Left lung (tissue), 10 donors: ENCODE data around the gene BLOC1S4. TPM values are rescaled to one million over a fixed set of nuclear protein-coding genes. Genes with fewer than 3 reads are reported as not detected.

ENCODE experiments used
- ATAC-seq: fragments of 200-7000 bp; cut with Tn5 transposase; one replicate; pipeline ENCODE4 v1.9.1; 2020; ENCODE audit warnings: moderate library complexity
- DNase-seq, 4 donors: peaks; one replicate each; pipeline ENCODE4 v3.0.0-alpha.2; 2013 to 2020
- H3K27ac ChIP-seq, 2 donors: fragments of 200-600 bp; sonication (generic) in 1 of 2; one replicate each; pipeline versions ENCODE4 v1.5.0 to v1.8.0; 2020 to 2021
- H3K27me3 ChIP-seq, 2 donors: fragments of 200-600 bp; sonication (generic) in 1 of 2; one replicate each; pipeline versions ENCODE4 v1.5.0 to v1.8.0; 2020 to 2021
- H3K36me3 ChIP-seq, 2 donors: fragments of 200-600 bp; sonication (generic) in 1 of 2; one replicate each; pipeline versions ENCODE4 v1.5.0 to v1.8.0; 2020 to 2021
- H3K4me1 ChIP-seq, 2 donors: fragments of 200-600 bp; one replicate each; pipeline ENCODE4 v1.8.0; 2021
- H3K4me3 ChIP-seq, 2 donors: fragments of 200-600 bp; sonication (generic) in 1 of 2; one replicate each; pipeline versions ENCODE4 v1.5.0 to v1.8.0; 2020 to 2021; ENCODE audit warnings: mild to moderate bottlenecking in 1 of 2
- H3K9me3 ChIP-seq, 2 donors: fragments of 200-600 bp; sonication (generic) in 1 of 2; one replicate each; pipeline versions ENCODE4 v1.5.0 to v1.8.0; 2020 to 2021
- CTCF ChIP-seq, 2 donors: fragments of 200-600 bp; sonication (generic) in 1 of 2; IDR thresholded peaks; one replicate each; pipeline versions ENCODE4 v1.5.0 to v1.8.0; 2021; ENCODE audit warnings: antibody characterized with exemption in 2 of 2
- intact Hi-C, 2 donors: fragments of 100-400 bp; cut with DNase I; formaldehyde crosslinking; loops; one replicate each; pipeline versions ENCODE4 v1.11.2 to v1.14.2; 2022
- polyA plus RNA-seq, 6 donors: library from polyadenylated mRNA; unstranded; fragments of 120-200 nt; gene quantifications; one replicate each; pipeline ENCODE4 v1.2.1, GENCODE V29; 2013; ENCODE audit not compliant: insufficient read length in 6 of 6
- total RNA-seq, 2 donors: library from RNA; stranded (reverse); fragmentation: NEBNext Ultra II Directional; extraction: Animal tissue kit (Norgen Biotek cat#: 25700); gene quantifications; one replicate each; pipeline ENCODE4 v1.2.1, GENCODE V29; 2021
- donor health status: DM: no; HTN: yes; CAD: no.
- donor health status: DM: no; HTN: no; CAD: no.

BLOC1S4 gene
- total and polyA plus RNA-seq, 8 donors: 9.0 to 12.8 (median 10.9) TPM

- no peak for ATAC-seq
- Histone ChIP-seq H3K36me3 (no peaks in the 10 kb centered on the region), H3K4me3 (no peak overlapping the region), H3K27me3 (no peaks in the 10 kb centered on the region), H3K27ac (no peak overlapping the region), H3K9me3 (no peaks in the 10 kb centered on the region), H3K4me1 (peaks cover 8 to 32% of the 10 kb centered on the region in 2 donors)
- TF ChIP-seq CTCF (IDR thresholded peaks at IDR 0.05): no peak
- no peak for DNase-seq
- intact Hi-C loops: no loop called here
Observed at GRCh38 chr4:6718932-6719610, 3.1 kb downstream of the BLOC1S4 start.

GRCh38 chr4:6719611-6720179 is 3.7 kb downstream of the BLOC1S4 start:
- no peaks in the 10 kb centered on the region for H3K27me3 ChIP-seq
- ATAC-seq: no peak
- TF ChIP-seq CTCF (IDR thresholded peaks at IDR 0.05): no peak

GRCh38 chr4:6720202-6720699 is 4.3 kb downstream of the BLOC1S4 start:
- Histone ChIP-seq H3K36me3 (no peaks in the 10 kb centered on the region), H3K9me3 (no peaks in the 10 kb centered on the region), H3K4me3 (no peak overlapping the region), H3K4me1 (peaks cover 8 to 30% of the 10 kb centered on the region in 2 donors), H3K27me3 (no peaks in the 10 kb centered on the region), H3K27ac (no peak overlapping the region)
- peak; percentile 89 to 96 for TF ChIP-seq CTCF (IDR thresholded peaks at IDR 0.05)
- ATAC-seq: peak; percentile 78
- DNase-seq: peak; percentile 69 to 96 (median 84)
- intact Hi-C loops: loop anchor here in 1 of 2 donors (5.0 to 10.0 kb wide), 2 partner anchors 152 to 355 kb away; no protein-coding TSS in a partner anchor

More at GRCh38 chr4:6719611-6720179, 3.7 kb downstream of the BLOC1S4 start:
- intact Hi-C loops: loop anchor here in 1 of 2 donors (5.0 to 10.0 kb wide), 2 partner anchors 153 to 355 kb away; no protein-coding TSS in a partner anchor
- Histone ChIP-seq H3K4me3 (no peak overlapping the region), H3K9me3 (no peaks in the 10 kb centered on the region), H3K36me3 (no peaks in the 10 kb centered on the region), H3K4me1 (peaks cover 8 to 32% of the 10 kb centered on the region in 2 donors), H3K27ac (no peak overlapping the region)
- DNase-seq: no peak

- TF ChIP-seq CTCF (IDR thresholded peaks at IDR 0.05): no peak
- DNase-seq (no peak), ATAC-seq (no peak)
- Histone ChIP-seq H3K4me1 (peaks cover 8 to 25% of the 10 kb centered on the region in 2 donors), H3K36me3 (no peaks in the 10 kb centered on the region), H3K9me3 (no peaks in the 10 kb centered on the region), H3K4me3 (no peak overlapping the region), H3K27ac (no peak overlapping the region), H3K27me3 (no peaks in the 10 kb centered on the region)
- intact Hi-C loops: loop anchor here in 1 of 2 donors (5.0 to 10.0 kb wide), 2 partner anchors 151 to 354 kb away; no protein-coding TSS in a partner anchor
Observed at GRCh38 chr4:6721121-6721520, 5.1 kb downstream of the BLOC1S4 start.

- H3K27ac ChIP-seq: no peak overlapping the region
- H3K9me3 ChIP-seq: no peaks in the 10 kb centered on the region
- TF ChIP-seq CTCF (IDR thresholded peaks at IDR 0.05): no peak
- H3K36me3 ChIP-seq: no peaks in the 10 kb centered on the region
- ATAC-seq: no peak
- peaks cover 0 to 9% of the 10 kb centered on the region in 2 donors for H3K4me1 ChIP-seq
- no peak overlapping the region for H3K4me3 ChIP-seq
- H3K27me3 ChIP-seq: no peaks in the 10 kb centered on the region
- intact Hi-C loops: loop anchor here in 1 of 2 donors (5.0 to 10.0 kb wide), 2 partner anchors 149 to 352 kb away; no protein-coding TSS in a partner anchor
- no peak for DNase-seq
Observed at GRCh38 chr4:6722891-6723290, 6.9 kb downstream of the BLOC1S4 start.
